GM12891 (cell line): ENCODE measurements around the gene SATB2.

Experiments used
- DNase-seq: peaks from one replicate; pipeline ENCODE4 v3.0.0; 2011; ENCODE audit warnings: low spot score; ENCODE audit not compliant: insufficient read length
- FAIRE-seq: peaks from 2 replicates; lab custom pipeline; 2011; peaks lifted over from hg19 to GRCh38; lab: Jason Lieb, UNC
- PAX5 ChIP-seq: IDR thresholded peaks from 2 replicates; pipeline ENCODE4 v1.6.1; 2011; ENCODE audit warnings: low read length, moderate library complexity, mild to moderate bottlenecking; ENCODE audit not compliant: insufficient read depth, severe bottlenecking
- POLR2A ChIP-seq: IDR thresholded peaks from 2 replicates; pipeline ENCODE4 v1.6.1; 2011; ENCODE audit warnings: low read depth, low read length, control low read depth
- POLR2AphosphoS5 ChIP-seq: IDR thresholded peaks from 2 replicates; pipeline ENCODE4 v1.6.1; 2011; ENCODE audit warnings: low read depth, low read length, control low read depth
- POU2F2 ChIP-seq: IDR thresholded peaks from 2 replicates; pipeline ENCODE4 v1.6.1; 2011; ENCODE audit warnings: low read depth, mild to moderate bottlenecking, control low read depth, low read length, moderate library complexity
- SPI1 ChIP-seq: IDR thresholded peaks from 2 replicates; pipeline ENCODE4 v1.6.1; 2011; ENCODE audit warnings: low read depth, low read length, control low read depth
- TAF1 ChIP-seq: IDR thresholded peaks from 2 replicates; pipeline ENCODE4 v1.6.1; 2011; ENCODE audit warnings: low read depth, low read length, control low read depth

SATB2 gene

GRCh38 chr2:199480966-199481365 is 23.2 kb upstream of the SATB2 start:
- FAIRE-seq = no peak
- TF ChIP-seq PAX5 = no peak
- TF ChIP-seq POLR2AphosphoS5 = no peak
- no peak for TF ChIP-seq POU2F2
- no peak for DNase-seq

GRCh38 chr2:199477277-199477834 is 19.6 kb upstream of the SATB2 start:
- TF ChIP-seq POU2F2 (no peak), POLR2AphosphoS5 (no peak), SPI1 (no peak)
- FAIRE-seq = no peak
- DNase-seq = no peak

- DNase-seq = no peak
- TF ChIP-seq POLR2AphosphoS5 = no peak
- no peak for TF ChIP-seq SPI1
- no peak for TF ChIP-seq POU2F2
- TF ChIP-seq POLR2A = no peak
- no peak for TF ChIP-seq TAF1
- no peak for TF ChIP-seq PAX5
- no peak for FAIRE-seq
Measured at GRCh38 chr2:199471443-199472057, 13.8 kb upstream of the SATB2 start.

GRCh38 chr2:199470672-199471442 is 13.1 kb upstream of the SATB2 start:
- DNase-seq (no peak), FAIRE-seq (no peak)
- TF ChIP-seq POU2F2 = no peak
- no peak for TF ChIP-seq POLR2A
- no peak for TF ChIP-seq SPI1

- FAIRE-seq = no peak
- TF ChIP-seq TAF1 (no peak), SPI1 (no peak), POLR2AphosphoS5 (no peak), POU2F2 (no peak), PAX5 (no peak), POLR2A (no peak)
- no peak for DNase-seq
Measured at GRCh38 chr2:199470361-199470671, 12.6 kb upstream of the SATB2 start.

- no peak for DNase-seq
- no peak for TF ChIP-seq PAX5
- no peak for TF ChIP-seq POLR2AphosphoS5
- no peak for TF ChIP-seq TAF1
- no peak for TF ChIP-seq POLR2A
- no peak for TF ChIP-seq SPI1
- TF ChIP-seq POU2F2 = no peak
- FAIRE-seq = no peak
Measured at GRCh38 chr2:199469514-199470360, 12.0 kb upstream of the SATB2 start.

GRCh38 chr2:199468561-199469513 is 11.1 kb upstream of the SATB2 start:
- no peak for TF ChIP-seq POU2F2
- no peak for TF ChIP-seq POLR2AphosphoS5
- TF ChIP-seq SPI1 = no peak
- TF ChIP-seq POLR2A = no peak
- TF ChIP-seq TAF1 = no peak
- FAIRE-seq = no peak

GRCh38 chr2:199467066-199467822 is 9.5 kb upstream of the SATB2 start:
- no peak for TF ChIP-seq POLR2A
- TF ChIP-seq SPI1 = no peak
- DNase-seq = no peak
- no peak for FAIRE-seq

More at GRCh38 chr2:199468561-199469513, 11.1 kb upstream of the SATB2 start:
- no peak for DNase-seq
